Suprapubic skin (tissue), 4 donors: ENCODE measurements around the gene GPR156. TPM values are rescaled to one million over a fixed set of nuclear protein-coding genes. Genes with fewer than 3 reads are reported as not detected.

ENCODE experiments used
- DNase-seq, 2 donors: peaks; one replicate each; pipeline ENCODE4 v3.0.0-alpha.2; 2019; ENCODE audit warnings: low spot score in 2 of 2
- H3K27ac ChIP-seq: fragments of 200-600 bp; sonication (generic); one replicate; pipeline ENCODE4 v1.5.1; 2019
- H3K27me3 ChIP-seq: fragments of 200-600 bp; sonication (generic); one replicate; pipeline ENCODE4 v1.5.1; 2019
- H3K36me3 ChIP-seq: fragments of 200-600 bp; sonication (generic); one replicate; pipeline ENCODE4 v1.5.1; 2019
- H3K4me1 ChIP-seq: fragments of 200-600 bp; sonication (generic); one replicate; pipeline ENCODE4 v1.5.1; 2019
- H3K4me3 ChIP-seq: fragments of 200-600 bp; sonication (generic); one replicate; pipeline ENCODE4 v1.5.1; 2019; ENCODE audit warnings: mild to moderate bottlenecking
- H3K9me3 ChIP-seq: fragments of 200-600 bp; sonication (generic); one replicate; pipeline ENCODE4 v1.5.1; 2019
- EP300 ChIP-seq: sonication (generic); formaldehyde crosslinking; IDR thresholded peaks from one replicate; pipeline ENCODE4 v1.6.1; 2017; ENCODE audit warnings: antibody characterized with exemption
- POLR2A ChIP-seq, 2 donors: fragments of 450-650 bp; IDR thresholded peaks; one replicate each; pipeline ENCODE4 v1.6.1; 2017; ENCODE audit warnings: antibody characterized with exemption in 2 of 2, mild to moderate bottlenecking in 2 of 2, moderate library complexity in 2 of 2
- POLR2AphosphoS5 ChIP-seq, 3 donors: sonication (generic); formaldehyde crosslinking; IDR thresholded peaks; one replicate each; pipeline ENCODE4 v1.6.1; 2017; ENCODE audit warnings: antibody characterized with exemption in 3 of 3
- WGBS: methylation state at CpG from one replicate; pipeline ENCODE4 v1.1.5; 2018; 5-methylcytosine and 5-hydroxymethylcytosine counted together
- total RNA-seq, 4 donors: library from RNA; depleted of rRNA; stranded (reverse); fragments of >200 nt; gene quantifications; one replicate each; pipeline ENCODE4 v1.1.0, GENCODE V29; 2016
- TF ChIP-seq, protein P1 (sequence below), 2 donors: fragments of 200-600 bp in 1 of 2; fragments of 450-650 bp in 1 of 2; sonication (generic) in 1 of 2; IDR thresholded peaks; one replicate each; pipeline ENCODE4 v1.5.1; 2016 to 2019; ENCODE audit warnings: antibody characterized with exemption in 2 of 2, mild to moderate bottlenecking in 1 of 2, moderate library complexity in 1 of 2

GPR156 gene
- total RNA-seq, 4 donors from 2014 or later = 0.29 to 0.72 (median 0.30) TPM; not detected in 1

- no peak overlapping the region for H3K27ac ChIP-seq
- WGBS = 92% methylated on average over 3 of the region's 3 CpGs
- H3K4me3 ChIP-seq = no peak overlapping the region
- peaks cover 14% of the 10 kb centered on the region for H3K4me1 ChIP-seq
- H3K27me3 ChIP-seq = peaks cover 2% of the 10 kb centered on the region
- TF ChIP-seq POLR2A (IDR thresholded peaks at IDR 0.05) (no peak), EP300 (no peak), POLR2AphosphoS5 (IDR thresholded peaks at IDR 0.05) (no peak)
- TF ChIP-seq, protein P1, sequence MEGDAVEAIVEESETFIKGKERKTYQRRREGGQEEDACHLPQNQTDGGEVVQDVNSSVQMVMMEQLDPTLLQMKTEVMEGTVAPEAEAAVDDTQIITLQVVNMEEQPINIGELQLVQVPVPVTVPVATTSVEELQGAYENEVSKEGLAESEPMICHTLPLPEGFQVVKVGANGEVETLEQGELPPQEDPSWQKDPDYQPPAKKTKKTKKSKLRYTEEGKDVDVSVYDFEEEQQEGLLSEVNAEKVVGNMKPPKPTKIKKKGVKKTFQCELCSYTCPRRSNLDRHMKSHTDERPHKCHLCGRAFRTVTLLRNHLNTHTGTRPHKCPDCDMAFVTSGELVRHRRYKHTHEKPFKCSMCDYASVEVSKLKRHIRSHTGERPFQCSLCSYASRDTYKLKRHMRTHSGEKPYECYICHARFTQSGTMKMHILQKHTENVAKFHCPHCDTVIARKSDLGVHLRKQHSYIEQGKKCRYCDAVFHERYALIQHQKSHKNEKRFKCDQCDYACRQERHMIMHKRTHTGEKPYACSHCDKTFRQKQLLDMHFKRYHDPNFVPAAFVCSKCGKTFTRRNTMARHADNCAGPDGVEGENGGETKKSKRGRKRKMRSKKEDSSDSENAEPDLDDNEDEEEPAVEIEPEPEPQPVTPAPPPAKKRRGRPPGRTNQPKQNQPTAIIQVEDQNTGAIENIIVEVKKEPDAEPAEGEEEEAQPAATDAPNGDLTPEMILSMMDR (IDR thresholded peaks at IDR 0.05) = no peak
- no peak for DNase-seq
- no peaks in the 10 kb centered on the region for H3K9me3 ChIP-seq
- no peaks in the 10 kb centered on the region for H3K36me3 ChIP-seq
Measured at GRCh38 chr3:120281261-120281660, 3.8 kb downstream of the GPR156 start.

DNA sequence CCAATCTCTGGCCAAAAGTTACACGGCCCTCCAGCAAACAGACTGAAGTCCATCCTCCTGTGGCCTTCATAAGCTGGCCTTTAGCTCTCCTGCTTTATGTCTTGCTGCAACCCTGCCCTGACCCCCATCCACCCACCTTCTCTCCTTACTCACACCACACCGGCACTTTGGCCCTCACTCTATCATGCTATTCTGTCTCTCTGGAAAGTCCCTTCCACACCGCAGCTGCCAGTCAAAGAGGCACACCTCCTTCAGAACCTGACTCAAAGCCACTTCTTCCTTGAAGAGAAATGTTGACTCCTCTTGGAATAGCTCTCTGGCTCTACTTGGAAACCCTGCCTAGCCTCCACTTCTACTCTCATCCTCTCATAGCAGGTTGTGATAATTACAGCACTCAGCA is 4.5 kb downstream of the GPR156 start:
- H3K36me3 ChIP-seq = no peaks in the 10 kb centered on the region
- peaks cover 2% of the 10 kb centered on the region for H3K27me3 ChIP-seq
- H3K9me3 ChIP-seq = no peaks in the 10 kb centered on the region
- H3K4me1 ChIP-seq = peaks cover 14% of the 10 kb centered on the region
- WGBS = 84% methylated on average over 3 of the region's 3 CpGs
- no peak for TF ChIP-seq POLR2AphosphoS5 (IDR thresholded peaks at IDR 0.05)
- no peak for TF ChIP-seq POLR2A (IDR thresholded peaks at IDR 0.05)
- TF ChIP-seq, protein P1 (IDR thresholded peaks at IDR 0.05) = no peak
- no peak for TF ChIP-seq EP300
- no peak overlapping the region for H3K4me3 ChIP-seq
- no peak for DNase-seq
- H3K27ac ChIP-seq = no peak overlapping the region

DNA sequence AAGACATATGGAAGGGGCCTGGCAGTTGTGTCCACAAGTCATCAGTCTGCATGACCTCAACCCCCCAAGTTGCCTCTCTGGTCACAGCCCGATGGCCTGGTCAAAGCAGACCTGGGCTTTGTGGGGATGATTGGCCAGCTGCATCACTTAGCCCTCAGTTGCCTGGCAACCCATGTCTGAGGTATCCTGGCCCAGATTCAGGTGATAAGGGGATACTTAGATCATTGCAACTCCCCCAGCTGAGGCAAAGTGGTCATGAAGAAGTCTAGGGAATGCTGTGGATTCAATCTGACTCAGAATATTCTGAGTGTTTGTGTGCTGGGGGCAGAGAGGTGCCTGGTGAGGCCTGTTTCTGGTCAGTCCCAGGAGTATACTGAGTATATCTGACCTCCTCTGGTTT is 5.0 kb downstream of the GPR156 start:
- peaks cover 9% of the 10 kb centered on the region for H3K4me1 ChIP-seq
- no peak overlapping the region for H3K4me3 ChIP-seq
- no peak for DNase-seq
- TF ChIP-seq EP300 = no peak
- TF ChIP-seq, protein P1 (IDR thresholded peaks at IDR 0.05) = no peak
- no peak for TF ChIP-seq POLR2AphosphoS5 (IDR thresholded peaks at IDR 0.05)
- TF ChIP-seq POLR2A (IDR thresholded peaks at IDR 0.05) = no peak
- no peak overlapping the region for H3K27ac ChIP-seq
- H3K36me3 ChIP-seq = no peaks in the 10 kb centered on the region
- WGBS = no CpG with 5 or more reads among the region's 1 CpG
- peaks cover 2% of the 10 kb centered on the region for H3K27me3 ChIP-seq
- H3K9me3 ChIP-seq = no peaks in the 10 kb centered on the region

- no peaks in the 10 kb centered on the region for H3K4me1 ChIP-seq
- no peak overlapping the region for H3K27ac ChIP-seq
- no peak for DNase-seq
- H3K27me3 ChIP-seq = no peaks in the 10 kb centered on the region
- TF ChIP-seq POLR2A (IDR thresholded peaks at IDR 0.05) (no peak), EP300 (no peak)
- H3K9me3 ChIP-seq = no peaks in the 10 kb centered on the region
- WGBS = 69% methylated on average over 2 of the region's 2 CpGs
- no peaks in the 10 kb centered on the region for H3K36me3 ChIP-seq
- no peak overlapping the region for H3K4me3 ChIP-seq
Measured at GRCh38 chr3:120276767-120277166, 8.3 kb downstream of the GPR156 start.

- Histone ChIP-seq H3K4me1 (no peaks in the 10 kb centered on the region), H3K27me3 (no peaks in the 10 kb centered on the region), H3K36me3 (no peaks in the 10 kb centered on the region), H3K27ac (no peak overlapping the region), H3K9me3 (no peaks in the 10 kb centered on the region), H3K4me3 (no peak overlapping the region)
- WGBS = 40% methylated on average over 4 of the region's 4 CpGs
- TF ChIP-seq, protein P1 (IDR thresholded peaks at IDR 0.05) = no peak
- TF ChIP-seq POLR2AphosphoS5 (IDR thresholded peaks at IDR 0.05) (no peak), POLR2A (IDR thresholded peaks at IDR 0.05) (no peak), EP300 (no peak)
- no peak for DNase-seq
Measured at GRCh38 chr3:120275618-120276017, 9.4 kb downstream of the GPR156 start.

DNA sequence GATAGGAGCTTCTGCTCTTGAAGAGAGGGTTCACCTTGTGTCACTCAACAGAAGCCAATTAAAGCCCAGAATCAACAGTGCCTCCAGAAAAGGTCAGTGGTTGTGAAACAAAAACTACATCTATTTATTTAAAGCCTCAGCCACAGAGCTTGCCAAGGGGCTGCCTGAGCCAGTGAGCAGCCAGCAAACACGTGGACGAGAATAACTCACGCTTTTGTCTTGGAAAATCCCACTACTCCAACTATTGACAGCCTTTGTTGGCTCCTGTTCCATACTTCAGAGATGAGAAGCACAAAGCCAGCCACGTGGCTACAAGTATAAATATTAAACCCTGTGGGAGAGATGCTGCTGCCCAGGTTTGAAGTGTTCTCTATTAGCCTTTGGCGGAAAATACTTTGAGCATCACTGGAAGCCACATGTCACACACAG is 10.3 kb downstream of the GPR156 start:
- Histone ChIP-seq H3K4me1 (no peaks in the 10 kb centered on the region), H3K9me3 (no peaks in the 10 kb centered on the region), H3K36me3 (no peaks in the 10 kb centered on the region), H3K4me3 (no peak overlapping the region), H3K27ac (no peak overlapping the region), H3K27me3 (no peaks in the 10 kb centered on the region)
- DNase-seq = no peak
- TF ChIP-seq EP300 (no peak), POLR2AphosphoS5 (IDR thresholded peaks at IDR 0.05) (no peak), POLR2A (IDR thresholded peaks at IDR 0.05) (no peak)
- TF ChIP-seq, protein P1 (IDR thresholded peaks at IDR 0.05) = no peak
- 56% methylated on average over 5 of the region's 5 CpGs for WGBS
